GM12892 (cell line): ENCODE results near the gene RMRP. TPM values are rescaled to one million over a fixed set of nuclear protein-coding genes. Genes with fewer than 3 reads are reported as not detected.

Experiments used
- DNase-seq: peaks from one replicate; pipeline ENCODE4 v3.0.0; 2011; ENCODE audit not compliant: insufficient read length
- FAIRE-seq: peaks from 2 replicates; lab custom pipeline; 2011; peaks lifted over from hg19 to GRCh38; lab: Jason Lieb, UNC
- POLR2A ChIP-seq: IDR thresholded peaks from 2 replicates; pipeline ENCODE4 v1.6.1; 2011; ENCODE audit warnings: low read depth, low read length, control low read depth
- POLR2AphosphoS5 ChIP-seq: IDR thresholded peaks from 2 replicates; pipeline ENCODE4 v1.6.1; 2011; ENCODE audit warnings: low read depth, low read length, control low read depth
- TAF1 ChIP-seq: IDR thresholded peaks from 2 replicates; pipeline ENCODE4 v1.6.1; 2011; ENCODE audit warnings: low read depth, mild to moderate bottlenecking, control low read depth, low read length, borderline replicate concordance
- polyA plus RNA-seq: library from polyadenylated mRNA; unstranded; fragments of >200 nt; gene quantifications from one replicate; pipeline ENCODE4 v1.2.1, GENCODE V29; 2012; ENCODE audit warnings: missing spikeins, inconsistent platforms; ENCODE audit not compliant: missing spikeins

The RMRP gene
- polyA plus RNA-seq = not detected

DNA sequence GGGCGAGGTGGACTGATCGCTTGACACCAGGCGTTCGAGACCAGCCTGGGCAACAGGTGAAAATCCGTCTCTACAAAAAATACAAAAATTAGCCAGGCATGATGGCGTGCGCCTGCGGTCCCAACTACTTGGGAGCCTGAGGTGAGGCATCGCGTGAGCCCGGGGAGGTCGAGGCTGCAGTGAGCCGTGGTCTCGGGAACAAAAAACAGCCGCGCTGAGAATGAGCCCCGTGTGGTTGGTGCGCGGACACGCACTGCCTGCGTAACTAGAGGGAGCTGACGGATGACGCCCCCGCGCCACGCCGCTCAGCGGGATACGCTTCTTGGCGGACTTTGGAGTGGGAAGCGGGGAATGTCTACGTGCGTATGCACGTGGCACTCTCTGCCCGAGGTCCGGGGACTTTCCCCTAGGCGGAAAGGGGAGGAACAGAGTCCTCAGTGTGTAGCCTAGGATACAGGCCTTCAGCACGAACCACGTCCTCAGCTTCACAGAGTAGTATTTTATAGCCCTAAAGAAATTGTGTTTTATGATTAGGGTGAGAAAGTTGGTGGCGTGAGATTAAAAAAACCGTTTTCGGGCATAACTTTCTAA, at the start of gene RMRP:
RMRP (minus strand) TSS at position 474 of the 591 bp plus-strand sequence.
- peak; percentile 94 for FAIRE-seq
- TF ChIP-seq TAF1 (no peak), POLR2A (no peak), POLR2AphosphoS5 (no peak)
- DNase-seq = peak; percentile 90

DNA sequence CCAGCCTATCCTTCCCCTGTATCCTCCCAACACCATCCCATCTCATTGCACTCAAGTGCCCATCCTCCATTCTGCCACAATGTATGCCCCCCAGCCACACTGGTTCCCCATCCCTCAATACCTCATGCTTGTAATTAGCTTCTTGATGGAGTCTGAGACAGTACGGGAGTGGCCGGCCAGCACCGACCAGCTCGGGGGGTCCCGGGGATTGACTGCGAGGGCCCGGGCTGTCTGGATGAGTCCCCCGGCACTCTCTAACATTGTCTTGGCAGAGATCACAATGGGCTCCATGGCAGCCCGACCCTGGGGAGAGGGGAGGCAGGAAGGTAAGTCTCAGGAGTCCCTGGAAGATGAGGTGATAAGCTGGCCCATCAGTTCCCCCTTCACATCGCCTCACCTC, 49.1 kb upstream of the RMRP start:
- TF ChIP-seq POLR2AphosphoS5 = no peak
- no peak for TF ChIP-seq TAF1
- TF ChIP-seq POLR2A = no peak
- FAIRE-seq = no peak
- no peak for DNase-seq

DNA sequence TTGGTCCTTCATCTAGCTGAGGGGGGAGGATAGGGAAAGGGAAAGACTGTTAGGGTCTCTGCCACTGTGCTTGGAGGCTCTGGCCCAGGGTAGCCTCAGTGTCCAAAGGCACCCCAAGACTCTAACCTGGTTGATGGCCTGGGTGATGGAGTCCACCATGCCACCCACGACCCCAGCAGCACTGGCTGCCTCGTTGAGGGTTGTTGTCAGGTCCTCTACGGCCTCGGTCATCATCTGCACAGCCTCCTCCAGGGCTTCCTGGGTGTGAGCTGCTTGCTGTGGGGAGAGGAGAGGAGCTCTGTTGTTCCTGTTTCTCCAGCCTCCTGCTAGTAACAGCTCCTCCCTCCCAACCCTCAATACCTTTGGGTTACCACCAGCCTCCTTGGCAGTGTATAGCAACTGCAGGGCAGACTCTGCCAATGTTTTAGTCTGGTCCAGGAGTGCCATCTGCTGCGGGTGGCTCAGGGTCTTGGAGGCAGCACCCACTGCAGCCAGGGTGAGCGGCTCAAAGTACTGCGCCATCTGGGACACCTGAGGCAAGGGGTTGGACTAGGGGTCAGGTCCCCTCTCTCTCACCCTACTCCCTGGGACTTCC, 48.1 kb upstream of the RMRP start:
- TF ChIP-seq POLR2AphosphoS5 (no peak), POLR2A (no peak), TAF1 (no peak)
- DNase-seq (no peak), FAIRE-seq (no peak)

DNA sequence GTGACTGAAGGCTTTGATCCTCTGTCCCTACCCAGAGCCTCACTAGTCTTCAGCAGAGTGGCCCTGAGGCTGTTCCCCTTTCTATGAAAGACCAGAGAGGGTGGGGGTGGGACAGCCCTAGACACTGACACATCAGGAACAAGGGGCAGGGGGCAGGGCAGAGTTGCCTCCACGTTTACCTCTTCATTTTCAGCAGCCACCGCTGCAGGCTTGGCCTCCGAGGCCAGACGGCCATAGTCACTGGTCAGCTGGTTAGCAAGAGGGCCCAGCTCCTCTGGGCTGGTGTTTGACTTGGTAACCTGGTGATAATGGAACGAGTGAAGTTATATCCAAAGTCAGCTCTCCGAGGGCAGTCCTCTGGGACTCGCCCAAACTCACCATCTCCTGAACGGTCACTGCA, 47.6 kb upstream of the RMRP start:
- FAIRE-seq = no peak
- TF ChIP-seq TAF1 (no peak), POLR2A (no peak), POLR2AphosphoS5 (no peak)
- DNase-seq = no peak

DNA sequence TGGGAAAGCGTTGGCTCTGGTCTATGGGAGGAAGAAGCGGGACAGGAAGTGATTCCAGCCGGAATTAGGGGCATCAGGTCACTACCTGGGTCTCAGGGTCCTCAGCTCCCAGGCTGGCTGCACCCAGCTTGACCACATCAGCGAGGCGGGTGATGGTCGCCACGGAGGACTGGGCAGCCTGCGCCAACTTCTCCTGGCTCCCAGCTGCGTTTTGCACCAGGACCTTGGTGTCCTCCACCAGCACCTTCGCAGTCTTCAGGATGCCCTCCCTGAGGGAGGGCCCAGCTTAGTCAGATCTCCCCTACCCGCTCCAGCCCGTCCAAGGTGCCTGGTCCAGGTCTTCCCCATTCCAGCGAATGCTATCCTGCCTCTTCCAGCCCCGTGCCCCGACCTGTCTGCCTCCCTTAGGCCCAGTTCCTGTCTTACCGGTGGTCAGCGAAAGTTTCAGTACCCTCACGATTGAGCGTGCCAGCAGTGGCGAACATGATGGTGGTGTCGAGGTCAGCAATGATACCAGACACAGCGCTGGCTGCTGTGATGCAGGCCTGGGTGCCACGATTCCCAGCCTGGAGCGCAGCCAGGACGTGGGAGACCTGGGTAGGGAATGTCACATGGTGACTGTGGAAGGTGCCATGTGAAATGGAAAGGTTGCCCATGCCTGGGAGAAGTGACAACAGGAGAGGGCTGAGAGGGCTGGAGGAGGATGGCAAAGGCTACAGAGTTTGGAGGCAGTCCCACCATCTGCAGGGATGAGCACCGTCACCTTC, 46.3 kb upstream of the RMRP start:
- TF ChIP-seq POLR2AphosphoS5 (no peak), TAF1 (no peak), POLR2A (no peak)
- FAIRE-seq (no peak), DNase-seq (no peak)

DNA sequence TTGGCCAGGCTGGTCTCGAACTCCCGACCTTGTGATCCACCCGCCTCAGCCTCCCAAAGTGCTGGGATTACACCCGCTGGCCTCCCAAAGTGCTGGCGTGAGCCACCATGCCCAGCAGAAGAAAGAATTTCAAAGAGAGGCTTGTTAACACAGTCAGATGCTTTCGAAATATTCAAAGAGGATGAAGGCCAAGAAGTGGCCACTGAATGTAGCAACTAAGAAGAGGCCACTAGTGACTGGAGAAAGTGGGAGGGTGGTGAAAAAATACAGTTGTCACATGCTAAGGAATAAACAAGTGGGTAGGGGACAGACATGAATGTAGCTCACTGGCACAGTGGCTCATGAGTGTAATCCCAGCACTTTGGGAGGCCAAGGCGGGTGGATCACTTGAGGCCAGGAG, 44.9 kb upstream of the RMRP start:
- DNase-seq = no peak
- TF ChIP-seq TAF1 = no peak
- TF ChIP-seq POLR2AphosphoS5 = no peak
- TF ChIP-seq POLR2A = no peak
- no peak for FAIRE-seq

DNA sequence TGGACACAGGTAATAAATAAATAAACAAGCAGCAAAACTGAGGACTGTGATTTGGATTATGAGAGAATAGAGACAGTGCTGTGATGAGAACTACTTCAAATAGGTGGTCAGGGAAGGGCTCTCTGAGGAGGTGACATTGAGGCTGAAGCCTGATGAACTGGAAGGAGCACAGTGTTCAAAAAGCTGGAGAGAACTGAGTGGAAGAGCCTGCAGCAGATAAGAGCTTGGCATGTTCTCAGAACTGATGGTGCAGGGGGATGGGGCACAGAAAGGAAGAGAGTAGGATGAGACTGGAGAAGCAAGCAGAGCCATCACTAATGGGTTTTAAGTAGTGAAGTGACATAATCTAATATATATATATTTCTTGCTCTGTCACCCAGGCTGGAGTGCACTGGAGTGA, 43.1 kb upstream of the RMRP start:
- no peak for FAIRE-seq

DNA sequence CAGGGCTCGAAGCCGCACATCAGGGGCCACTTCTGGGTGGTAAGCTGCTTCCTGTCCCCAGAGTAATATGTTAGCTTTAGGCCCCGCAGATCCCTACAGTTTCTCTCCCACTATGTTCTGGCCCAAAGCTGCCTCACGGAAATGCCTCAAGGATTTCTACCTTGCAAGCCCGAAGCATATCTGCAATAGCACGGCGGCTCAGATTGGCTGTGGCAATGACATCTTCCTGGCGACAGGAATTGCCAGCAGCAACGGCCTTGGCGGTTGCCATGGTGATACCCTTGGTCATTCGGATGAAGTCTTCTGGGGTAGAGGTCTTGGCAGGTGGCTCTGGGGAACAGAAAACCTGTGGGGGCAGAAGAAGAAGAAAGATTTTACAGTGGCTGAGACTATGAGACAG, 42.2 kb upstream of the RMRP start:
- TF ChIP-seq POLR2AphosphoS5 (no peak), POLR2A (no peak), TAF1 (no peak)
- no peak for DNase-seq
- no peak for FAIRE-seq

More for the DNA sequence above, 43.1 kb upstream of the RMRP start:
- TF ChIP-seq POLR2A (no peak), TAF1 (no peak), POLR2AphosphoS5 (no peak)
- DNase-seq = no peak

DNA sequence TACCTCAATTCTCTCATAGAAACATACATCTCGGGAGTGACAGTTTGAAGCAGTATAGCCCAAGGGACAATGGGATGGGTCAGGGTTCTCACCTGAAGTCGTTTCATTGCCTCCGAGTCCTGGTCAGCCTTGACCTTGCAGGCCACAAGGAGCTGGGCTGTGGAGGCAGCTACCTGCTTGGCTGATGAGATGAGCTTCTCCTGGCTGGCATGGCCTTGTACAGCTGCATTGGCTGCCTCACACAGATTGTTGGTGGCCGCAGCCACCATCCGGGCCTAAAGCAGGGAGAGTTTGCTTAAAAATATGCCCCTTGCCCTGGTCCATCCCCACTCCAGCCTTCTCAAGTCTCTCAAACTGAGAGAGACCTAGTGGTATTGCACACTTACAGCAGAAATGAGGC, 40.4 kb upstream of the RMRP start:
- TF ChIP-seq TAF1 (no peak), POLR2AphosphoS5 (no peak), POLR2A (no peak)
- DNase-seq (no peak), FAIRE-seq (no peak)

DNA sequence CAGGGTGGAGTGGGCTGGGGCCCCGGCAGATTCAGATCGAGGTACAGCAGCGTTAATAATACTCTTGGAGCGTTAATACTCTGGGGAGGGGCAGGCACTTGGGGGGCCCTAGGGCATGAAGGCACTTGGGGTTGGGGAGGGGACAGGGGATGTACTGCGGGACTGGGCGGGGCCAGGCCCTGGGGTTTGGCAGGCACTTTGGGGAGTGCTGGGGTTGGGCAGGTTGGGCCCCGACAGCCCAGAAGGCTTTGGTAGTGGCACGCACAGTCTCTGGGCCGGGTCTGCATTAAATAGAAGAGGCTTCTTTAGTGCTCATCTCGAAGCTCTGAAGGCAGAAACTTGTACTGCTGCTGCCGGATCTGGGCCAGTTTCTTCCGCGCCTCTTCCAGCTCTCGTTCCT, 39.7 kb upstream of the RMRP start:
- no peak for TF ChIP-seq TAF1
- TF ChIP-seq POLR2A = no peak
- no peak for TF ChIP-seq POLR2AphosphoS5
- no peak for FAIRE-seq
- DNase-seq = no peak

DNA sequence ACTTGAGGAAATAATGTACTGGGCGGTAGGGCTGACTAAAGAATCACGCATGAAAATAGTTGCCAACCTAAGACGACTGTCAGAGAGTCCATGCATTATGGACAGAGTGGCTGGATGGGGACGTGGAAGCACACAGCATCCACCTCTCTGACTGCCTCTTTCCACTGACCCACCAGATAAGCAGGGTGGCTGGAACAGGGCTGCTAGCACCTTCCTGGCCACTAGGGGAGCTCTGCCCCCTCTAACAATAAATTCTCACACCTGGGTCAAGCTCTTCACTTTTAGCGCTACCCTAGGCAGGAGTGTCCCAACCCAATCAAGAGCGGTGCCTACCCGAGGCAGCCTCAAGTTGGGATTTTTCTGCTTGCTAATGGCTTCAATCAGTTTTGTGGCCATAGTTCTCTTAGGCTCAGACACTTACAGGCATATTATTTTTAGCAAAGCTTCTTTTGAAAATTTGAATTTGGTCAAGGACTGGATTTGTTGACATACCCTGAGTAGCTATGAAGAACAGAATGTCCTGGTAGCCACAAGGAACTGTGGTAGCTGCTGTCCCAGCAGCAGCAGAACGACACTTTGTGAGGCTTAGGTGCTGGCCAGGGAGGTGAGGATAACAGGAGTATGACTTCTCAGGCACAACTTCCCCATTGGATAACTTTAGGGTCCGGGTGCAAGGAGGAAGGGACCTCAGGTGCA, 38.8 kb upstream of the RMRP start:
- DNase-seq = peak; percentile 67
- FAIRE-seq = peak; percentile 90
- no peak for TF ChIP-seq POLR2AphosphoS5
- TF ChIP-seq TAF1 = no peak
- TF ChIP-seq POLR2A = no peak

DNA sequence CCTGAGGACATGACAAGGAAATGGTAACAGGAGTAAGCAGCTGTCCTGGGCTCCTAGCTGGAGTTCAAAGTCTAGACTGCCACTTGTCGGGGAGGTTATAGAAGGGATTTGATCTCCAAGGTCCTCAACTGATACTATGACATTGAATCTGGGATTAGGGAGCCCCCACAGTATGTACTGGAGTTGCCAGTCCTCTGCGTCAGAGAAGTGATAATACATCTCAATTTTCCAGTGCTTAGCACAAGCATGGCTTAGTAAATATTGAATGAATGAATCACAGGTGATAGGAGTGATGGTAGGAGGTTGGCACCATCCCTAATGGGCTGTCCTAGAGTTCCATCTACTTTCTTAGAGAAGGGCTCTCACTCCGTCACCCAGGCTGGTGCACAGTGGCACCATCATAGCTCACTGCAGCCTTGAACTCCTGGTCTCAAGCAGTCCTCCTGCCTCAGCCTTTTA, 38.2 kb upstream of the RMRP start:
- DNase-seq (no peak), FAIRE-seq (no peak)
- TF ChIP-seq TAF1 = no peak
- no peak for TF ChIP-seq POLR2A
- no peak for TF ChIP-seq POLR2AphosphoS5
